Endothelial cell of umbilical vein (primary cell): Measurements from ENCODE around the gene TRAK1. TPM values are rescaled to one million over a fixed set of nuclear protein-coding genes. Genes with fewer than 3 reads are reported as not detected.

Source experiments
- BruUV-seq: library from RNA; stranded (reverse); fragments of 400-500 nt; replicated peaks from 2 replicates; lab custom pipeline; 2021; lab: Mats Ljungman, UMichigan
- CTCF ChIA-PET: fragments of 300-600, 350-600 bp; sonication (Branson Sonifier 250); formaldehyde crosslinking; loops from one replicate; lab custom pipeline; 2021; ENCODE audit warnings: antibody characterized with exemption, inconsistent platforms; lab: Charles Lee
- POLR2A ChIA-PET: fragments of 300-600, 350-600 bp; sonication (Branson Sonifier 250); formaldehyde crosslinking; loops from one replicate; lab custom pipeline; 2021; ENCODE audit warnings: antibody characterized with exemption, inconsistent platforms; lab: Charles Lee
- DNase-seq: peaks from one replicate; pipeline ENCODE4 v3.0.0-alpha.2; 2011; ENCODE audit warnings: low read depth, low spot score
- FAIRE-seq: peaks from 2 replicates; lab custom pipeline; 2011; peaks lifted over from hg19 to GRCh38; lab: Jason Lieb, UNC
- H2AFZ ChIP-seq: 2 replicates; pipeline ENCODE4 v1.6.0; 2012; ENCODE audit warnings: low read depth, low read length, control low read depth, inconsistent platforms
- H3K27ac ChIP-seq: 2 replicates; pipeline ENCODE4 v1.5.1; 2011; ENCODE audit warnings: low read depth, mild to moderate bottlenecking, control low read depth, low read length, moderate library complexity; ENCODE audit not compliant: insufficient read depth
- H3K27me3 ChIP-seq, 2 experiments: 2 replicates each; pipeline versions ENCODE4 v1.6.0 to v1.6.1; 2011; ENCODE audit warnings: low read length in 2 of 2, mixed read lengths in 1 of 2; ENCODE audit not compliant: control insufficient read depth in 2 of 2, insufficient read depth in 2 of 2
- H3K36me3 ChIP-seq, 2 experiments: 2 replicates in 1 of 2; 3 replicates in 1 of 2; pipeline ENCODE4 v1.5.1; 2011; ENCODE audit warnings: low read length in 2 of 2, mild to moderate bottlenecking in 1 of 2, moderate library complexity in 1 of 2; ENCODE audit not compliant: control insufficient read depth in 2 of 2, insufficient read depth in 2 of 2; ENCODE audit errors: extremely low read depth in 1 of 2
- H3K4me1 ChIP-seq: 3 replicates; pipeline ENCODE4 v1.5.1; 2011; ENCODE audit warnings: mild to moderate bottlenecking, low read length; ENCODE audit not compliant: control insufficient read depth, insufficient read depth; ENCODE audit errors: extremely low read depth
- H3K4me2 ChIP-seq: 2 replicates; pipeline ENCODE4 v1.6.1; 2011; ENCODE audit warnings: low read length, control low read depth, mixed read lengths; ENCODE audit not compliant: insufficient read depth
- H3K4me3 ChIP-seq, 3 experiments: fragments of 200-600 bp in 1 of 3; sonication (generic), shearing (Covaris generic) in 1 of 3; replicated peaks in 1 of 3; 2 replicates each; pipeline ENCODE4 v1.5.1; 2011 to 2016; ENCODE audit warnings: control low read depth in 3 of 3, low read length in 3 of 3, mild to moderate bottlenecking in 2 of 3, inconsistent platforms in 1 of 3, low read depth in 1 of 3, moderate library complexity in 1 of 3; ENCODE audit not compliant: insufficient read depth in 1 of 3
- H3K79me2 ChIP-seq: 2 replicates; pipeline ENCODE4 v1.6.0; 2012; ENCODE audit warnings: low read length, inconsistent platforms; ENCODE audit not compliant: control insufficient read depth, insufficient read depth
- H3K9ac ChIP-seq: replicated peaks from 2 replicates; pipeline ENCODE3; 2011; ENCODE audit warnings: low read length, control low read depth; ENCODE audit not compliant: insufficient read depth; ENCODE audit errors: extremely low read depth
- H3K9me1 ChIP-seq: replicated peaks from 3 replicates; pipeline ENCODE4 v1.6.0; 2011; ENCODE audit warnings: mild to moderate bottlenecking, low read length; ENCODE audit not compliant: control insufficient read depth, insufficient read depth; ENCODE audit errors: extremely low read depth
- H3K9me3 ChIP-seq: replicated peaks from 2 replicates; pipeline ENCODE4 v1.5.1; 2012; ENCODE audit warnings: low read length, inconsistent platforms; ENCODE audit not compliant: control insufficient read depth, insufficient read depth
- H4K20me1 ChIP-seq: replicated peaks from 2 replicates; pipeline ENCODE3; 2011; ENCODE audit warnings: mild to moderate bottlenecking, low read length; ENCODE audit not compliant: control insufficient read depth, insufficient read depth; ENCODE audit errors: extremely low read depth
- CTCF ChIP-seq, 2 donors: IDR thresholded peaks; 1 replicate in 1 of 2; 2 replicates in 1 of 2; pipeline ENCODE4 v1.5.1; 2011; ENCODE audit warnings: low read length in 2 of 2, mild to moderate bottlenecking in 2 of 2, moderate library complexity in 2 of 2, control low read depth in 1 of 2, inconsistent platforms in 1 of 2, low read depth in 1 of 2; ENCODE audit not compliant: insufficient read depth in 1 of 2; ENCODE audit errors: extremely low read depth in 1 of 2
- EZH2 ChIP-seq: IDR thresholded peaks from 2 replicates; pipeline ENCODE4 v1.6.1; 2012; ENCODE audit warnings: borderline replicate concordance, low read depth, mild to moderate bottlenecking, moderate library complexity, low read length, inconsistent platforms; ENCODE audit not compliant: severe bottlenecking
- FOS ChIP-seq: IDR thresholded peaks from 2 replicates; pipeline ENCODE4 v1.6.1; 2011; ENCODE audit warnings: mild to moderate bottlenecking, low read length, moderate library complexity, borderline replicate concordance; ENCODE audit not compliant: insufficient read depth
- GATA2 ChIP-seq: IDR thresholded peaks from 2 replicates; pipeline ENCODE4 v1.7.0; 2011; ENCODE audit warnings: low read depth, mild to moderate bottlenecking, moderate library complexity, mixed read lengths, low read length; ENCODE audit not compliant: insufficient read length, insufficient read depth
- JUN ChIP-seq: IDR thresholded peaks from 2 replicates; pipeline ENCODE4 v1.6.1; 2011; ENCODE audit warnings: borderline replicate concordance, low read depth; ENCODE audit not compliant: insufficient read length, insufficient read depth
- MAX ChIP-seq: IDR thresholded peaks from 2 replicates; pipeline ENCODE4 v1.6.1; 2011; ENCODE audit not compliant: insufficient read depth, insufficient read length
- MYC ChIP-seq: IDR thresholded peaks from one replicate; pipeline ENCODE4 v1.6.1; 2011; ENCODE audit warnings: mild to moderate bottlenecking, low read depth, low read length
- POLR2A ChIP-seq: IDR thresholded peaks from 2 replicates; pipeline ENCODE4 v1.6.1; 2012; ENCODE audit warnings: low read depth, mild to moderate bottlenecking, control low read depth, low read length
- POLR2AphosphoS5 ChIP-seq: IDR thresholded peaks from 2 replicates; pipeline ENCODE4 v1.6.1; 2012; ENCODE audit warnings: low read depth, mild to moderate bottlenecking, control low read depth, low read length, moderate library complexity; ENCODE audit not compliant: insufficient read depth
- dilution Hi-C: fragments of 300-500 bp; cut with MboI; formaldehyde crosslinking; loops from one replicate; pipeline ENCODE4 v1.15.0; 2019; ENCODE audit warnings: low sequenced_read_pairs; ENCODE audit not compliant: extremely low pct_ligation_motif_present
- intact Hi-C: fragments of 100-400 bp; cut with micrococcal nuclease; formaldehyde crosslinking; loops from one replicate; pipeline ENCODE4 v1.10.0; 2022
- polyA plus RNA-seq, 4 experiments: library from polyadenylated mRNA; depleted of rRNA in 3 of 4; stranded (reverse) in 3 of 4; unstranded in 1 of 4; fragments of >200 nt; gene quantifications; 2 replicates each; pipeline versions ENCODE4 v1.2.1 to v1.2.3, GENCODE V29; 2011 to 2012; ENCODE audit warnings: missing spikeins in 1 of 4
- total RNA-seq: library from RNA; stranded (reverse); gene quantifications from 2 replicates; pipeline ENCODE4 v1.2.3, GENCODE V29; 2021

TRAK1 gene
- total and polyA plus RNA-seq, 2 donors (not counting 3 experiments of a cell fraction or from before 2014, with no cell fraction given) = 38.5 to 59.6 TPM

- BruUV-seq = no TSS peak
- POLR2A ChIA-PET = no interaction called here
Observed at GRCh38 chr3:42070524-42070923, 20.6 kb upstream of the TRAK1 start.

More at GRCh38 chr3:42070524-42070923, 20.6 kb upstream of the TRAK1 start:
- H3K4me2 ChIP-seq = no peak overlapping the region
- CTCF ChIA-PET = interaction anchor here (3.0 kb wide), 1 partner anchor 29 kb away, joined by 36 read pairs; no protein-coding TSS in a partner anchor
- no peaks in the 10 kb centered on the region for H3K9me3 ChIP-seq
- H3K9ac ChIP-seq = no peak overlapping the region
- DNase-seq = no peak
- dilution Hi-C loops (no loop called here), intact Hi-C loops (no loop called here)
- H3K79me2 ChIP-seq = peaks cover 47% of the 10 kb centered on the region
- FAIRE-seq = peak; percentile 68
- peaks cover 37% of the 10 kb centered on the region for H3K4me1 ChIP-seq
- no peaks in the 10 kb centered on the region for H3K36me3 ChIP-seq
- H3K27me3 ChIP-seq = no peaks in the 10 kb centered on the region
- no peaks in the 10 kb centered on the region for H3K9me1 ChIP-seq
- TF ChIP-seq EZH2 = no peak
- TF ChIP-seq MAX = no peak
- TF ChIP-seq POLR2A = no peak
- no peak for TF ChIP-seq CTCF (IDR thresholded peaks at IDR 0.05; ENCODE audit: extremely low read depth in 1 of 2, insufficient read depth in 1 of 2, low read depth in 1 of 2, low read length in 2 of 2)
- TF ChIP-seq MYC = no peak
- no peak for TF ChIP-seq POLR2AphosphoS5
- no peak for TF ChIP-seq FOS
- no peak for TF ChIP-seq JUN
- TF ChIP-seq GATA2 = no peak
- H4K20me1 ChIP-seq = no peaks in the 10 kb centered on the region
- no peak overlapping the region for H2AFZ ChIP-seq
- H3K27ac ChIP-seq = peak overlapping the region; percentile 67
- H3K4me3 ChIP-seq = no peak overlapping the region
